Measurements from ENCODE around the gene TCHP. TPM values are rescaled to one million over a fixed set of nuclear protein-coding genes. Genes with fewer than 3 reads are reported as not detected.
"Not testable (repeated sequence)": the region's sequence is repeated elsewhere in the genome, so short reads cannot be mapped to it uniquely, and the experiment has no call there.

The TCHP gene
- total RNA-seq, 4 donors from 2014 or later = 15.7 to 31.7 (median 20.0) TPM

DNA sequence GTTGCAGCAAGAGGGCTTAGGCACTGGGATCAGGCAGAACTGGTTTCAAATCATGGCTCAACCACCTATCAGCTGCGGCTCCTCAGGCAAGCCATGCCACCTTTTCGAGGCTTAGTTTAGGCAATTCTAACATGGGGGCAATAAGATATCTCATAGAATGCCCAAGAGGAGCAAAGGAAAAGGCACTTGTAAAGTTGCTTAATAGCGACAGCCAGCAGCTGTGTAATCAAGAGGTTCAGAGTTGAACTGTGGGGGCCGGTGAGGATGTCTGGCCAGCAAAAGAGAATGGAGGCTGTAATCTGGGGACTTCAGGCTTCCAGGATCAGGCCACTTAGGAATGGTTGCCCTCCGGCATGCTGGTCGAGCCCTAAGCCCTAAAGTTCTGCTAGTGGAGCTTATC, 3.0 kb upstream of the TCHP start:
- Histone ChIP-seq H3K27me3 (no peaks in the 10 kb centered on the region), H3K36me3 (no peaks in the 10 kb centered on the region), H3K4me3 (no peak overlapping the region), H3K4me1 (peaks cover 20 to 58% (median 21%) of the 10 kb centered on the region in 3 donors), H3K9me3 (no peaks in the 10 kb centered on the region), H3K27ac (peak overlapping the region in 1 of 4 donors; percentile 50)
- WGBS, 2 donors = 82 to 87% methylated on average over 6 of the region's 6 CpGs
- intact Hi-C loops (cut with DNase I) = no loop called here
- no peak for DNase-seq
- no peak for TF ChIP-seq POLR2A (IDR thresholded peaks at IDR 0.05)
- TF ChIP-seq, protein P1, sequence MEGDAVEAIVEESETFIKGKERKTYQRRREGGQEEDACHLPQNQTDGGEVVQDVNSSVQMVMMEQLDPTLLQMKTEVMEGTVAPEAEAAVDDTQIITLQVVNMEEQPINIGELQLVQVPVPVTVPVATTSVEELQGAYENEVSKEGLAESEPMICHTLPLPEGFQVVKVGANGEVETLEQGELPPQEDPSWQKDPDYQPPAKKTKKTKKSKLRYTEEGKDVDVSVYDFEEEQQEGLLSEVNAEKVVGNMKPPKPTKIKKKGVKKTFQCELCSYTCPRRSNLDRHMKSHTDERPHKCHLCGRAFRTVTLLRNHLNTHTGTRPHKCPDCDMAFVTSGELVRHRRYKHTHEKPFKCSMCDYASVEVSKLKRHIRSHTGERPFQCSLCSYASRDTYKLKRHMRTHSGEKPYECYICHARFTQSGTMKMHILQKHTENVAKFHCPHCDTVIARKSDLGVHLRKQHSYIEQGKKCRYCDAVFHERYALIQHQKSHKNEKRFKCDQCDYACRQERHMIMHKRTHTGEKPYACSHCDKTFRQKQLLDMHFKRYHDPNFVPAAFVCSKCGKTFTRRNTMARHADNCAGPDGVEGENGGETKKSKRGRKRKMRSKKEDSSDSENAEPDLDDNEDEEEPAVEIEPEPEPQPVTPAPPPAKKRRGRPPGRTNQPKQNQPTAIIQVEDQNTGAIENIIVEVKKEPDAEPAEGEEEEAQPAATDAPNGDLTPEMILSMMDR (IDR thresholded peaks at IDR 0.05) = no peak

DNA sequence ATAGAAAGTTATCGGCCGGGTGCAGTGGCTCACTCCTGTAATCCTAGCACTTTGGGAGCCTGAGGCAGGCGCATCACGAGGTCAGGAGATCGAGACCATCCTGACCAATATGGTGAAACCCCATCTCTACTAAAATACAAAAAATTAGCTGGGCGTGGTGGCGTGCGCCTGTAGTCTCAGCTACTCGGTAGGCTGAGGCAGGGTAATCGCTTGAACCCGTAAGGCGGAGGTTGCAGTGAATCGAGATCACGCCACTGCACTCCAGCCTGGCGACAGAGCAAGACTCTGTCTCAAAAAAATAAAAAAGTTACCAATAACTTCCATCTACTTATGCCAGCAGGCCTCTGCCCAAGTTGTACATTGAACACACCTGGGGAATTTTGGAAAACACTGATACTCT, 729 bp upstream of the TCHP start:
- H3K4me1 ChIP-seq = peaks cover 17 to 41% (median 17%) of the 10 kb centered on the region in 3 donors
- H3K9me3 ChIP-seq; intact Hi-C loops (cut with DNase I); DNase-seq; H3K27me3 ChIP-seq: not testable (repeated sequence)
- peaks cover 11 to 23% (median 12%) of the 10 kb centered on the region in 3 donors for H3K36me3 ChIP-seq
- H3K27ac ChIP-seq = peak overlapping the region in 3 of 4 donors; percentile 87 to 92 (median 91)
- peak overlapping the region in 3 of 4 donors; percentile 64 to 99 (median 90) for H3K4me3 ChIP-seq
- WGBS, 2 donors = 81 to 92% methylated on average over 15 of the region's 15 CpGs

DNA sequence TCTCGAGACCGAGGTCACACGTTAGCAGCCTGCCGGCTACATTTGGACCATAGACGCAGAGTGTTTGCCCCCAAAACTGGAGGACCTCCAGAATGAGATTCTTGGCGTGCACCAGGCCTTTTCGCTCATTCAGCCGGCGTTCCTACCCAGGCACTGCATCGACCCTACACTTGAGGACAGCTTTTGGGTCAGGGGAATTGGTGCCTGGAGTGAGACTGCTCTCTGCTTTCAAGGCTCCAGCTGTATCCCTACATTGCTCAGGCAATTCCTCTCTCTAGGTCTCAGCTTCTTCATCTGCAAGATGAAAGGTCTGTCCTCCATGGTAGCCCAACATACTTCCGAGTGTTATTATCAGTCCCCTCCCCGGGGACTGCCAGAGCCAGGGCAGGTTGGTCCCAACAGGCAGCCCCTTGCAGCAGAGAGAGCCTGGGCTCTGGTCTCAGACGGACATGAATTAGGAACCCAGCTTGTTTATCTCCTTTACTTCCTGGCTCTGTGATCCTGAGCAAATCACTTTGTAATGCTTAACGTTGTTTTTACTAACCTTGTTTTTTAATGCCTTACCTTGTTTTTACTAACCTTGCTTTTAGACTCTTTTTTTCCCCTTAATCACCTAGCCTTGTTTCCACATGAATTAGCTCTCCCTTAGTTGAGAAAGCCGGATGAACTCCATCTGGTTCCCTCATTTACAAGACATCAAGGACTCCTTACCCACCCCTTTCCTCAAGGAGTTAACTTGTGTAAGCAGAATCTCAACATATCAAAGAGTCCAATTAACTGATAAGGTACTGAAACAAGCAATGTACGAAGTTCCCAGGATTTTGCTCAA, 892 bp downstream of the TCHP start:
- Histone ChIP-seq H3K9me3 (no peaks in the 10 kb centered on the region), H3K27me3 (no peaks in the 10 kb centered on the region), H3K4me1 (peaks cover 17 to 41% (median 17%) of the 10 kb centered on the region in 3 donors), H3K27ac (peak overlapping the region; percentile 87 to 92 (median 90)), H3K4me3 (peak overlapping the region; percentile 64 to 99 (median 86)), H3K36me3 (peaks cover 25 to 39% (median 27%) of the 10 kb centered on the region in 3 donors)
- WGBS, 2 donors = 9% methylated on average over 6 to 11 of the region's 16 CpGs
- TF ChIP-seq POLR2A (IDR thresholded peaks at IDR 0.05) = no peak
- TF ChIP-seq, protein P1 (IDR thresholded peaks at IDR 0.05) = no peak
- DNase-seq = no peak
- intact Hi-C loops (cut with DNase I) = no loop called here

DNA sequence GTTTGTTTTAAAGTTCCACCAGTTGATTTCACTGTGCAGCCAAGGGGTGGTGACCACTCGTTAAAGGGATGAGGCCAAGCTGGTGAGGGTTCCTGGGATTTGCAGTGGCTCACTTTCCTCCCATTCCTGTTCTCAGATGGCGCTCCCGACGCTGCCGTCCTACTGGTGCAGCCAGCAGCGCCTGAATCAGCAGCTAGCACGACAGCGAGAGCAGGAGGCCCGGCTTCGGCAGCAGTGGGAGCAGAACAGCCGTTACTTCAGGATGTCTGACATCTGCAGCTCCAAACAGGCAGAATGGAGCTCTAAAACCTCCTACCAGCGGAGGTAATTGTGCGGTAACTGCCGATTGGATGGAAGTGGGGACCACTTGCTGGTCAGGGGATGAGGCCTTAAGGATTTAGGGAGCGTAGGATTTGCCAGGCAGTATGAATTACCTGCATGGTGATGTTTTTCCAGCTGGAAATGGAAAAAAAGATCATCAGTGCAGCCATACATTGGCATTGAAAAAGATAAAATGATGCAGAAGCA, 2.9 kb downstream of the TCHP start:
- DNase-seq = no peak
- Histone ChIP-seq H3K4me3 (no peak overlapping the region), H3K27ac (no peak overlapping the region), H3K36me3 (peaks cover 43 to 59% (median 45%) of the 10 kb centered on the region in 3 donors), H3K4me1 (peaks cover 17 to 28% (median 17%) of the 10 kb centered on the region in 3 donors), H3K27me3 (no peaks in the 10 kb centered on the region), H3K9me3 (no peaks in the 10 kb centered on the region)
- no peak for TF ChIP-seq POLR2A (IDR thresholded peaks at IDR 0.05)
- TF ChIP-seq, protein P1 (IDR thresholded peaks at IDR 0.05) = no peak
- WGBS, 2 donors = 90 to 95% methylated on average over 4 of the region's 15 CpGs
- intact Hi-C loops (cut with DNase I) = no loop called here

DNA sequence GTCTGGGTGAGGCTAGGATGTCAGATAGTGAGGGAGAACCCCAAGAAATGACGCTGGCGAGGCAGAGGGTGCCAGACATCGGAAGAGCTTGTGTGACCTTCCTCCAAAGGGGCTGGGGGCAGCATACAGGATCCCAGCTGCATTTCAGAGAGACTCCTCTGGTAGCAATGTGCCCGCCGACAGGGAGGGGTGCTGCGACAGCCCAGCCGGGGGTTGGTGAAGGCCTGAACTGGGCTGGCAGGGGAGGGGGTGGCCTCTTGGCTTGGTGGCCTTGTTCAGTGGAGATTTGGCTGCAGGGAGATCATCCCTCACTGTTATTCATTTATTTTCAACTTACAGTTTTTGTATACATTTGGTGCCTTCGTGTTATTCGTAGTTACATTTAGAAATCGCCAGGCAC, 5.2 kb downstream of the TCHP start:
- DNase-seq = no peak

More for the DNA sequence above, 5.2 kb downstream of the TCHP start:
- TF ChIP-seq, protein P1 (IDR thresholded peaks at IDR 0.05) = no peak
- no peak for TF ChIP-seq POLR2A (IDR thresholded peaks at IDR 0.05)
- H3K9me3 ChIP-seq = no peaks in the 10 kb centered on the region
- H3K4me3 ChIP-seq = no peak overlapping the region
- H3K36me3 ChIP-seq = peaks cover 47 to 82% (median 57%) of the 10 kb centered on the region in 3 donors
- intact Hi-C loops (cut with DNase I) = no loop called here
- H3K27me3 ChIP-seq = no peaks in the 10 kb centered on the region
- no peak overlapping the region for H3K27ac ChIP-seq
- peaks cover 11 to 17% (median 13%) of the 10 kb centered on the region in 3 donors for H3K4me1 ChIP-seq
- 93 to 94% methylated on average over 10 of the region's 10 CpGs for WGBS, 2 donors
